ENCODE results near the gene PREX1.
"Not testable (repeated sequence)": the region's sequence is repeated elsewhere in the genome, so short reads cannot be mapped to it uniquely, and the experiment has no call there.

The PREX1 gene

DNA sequence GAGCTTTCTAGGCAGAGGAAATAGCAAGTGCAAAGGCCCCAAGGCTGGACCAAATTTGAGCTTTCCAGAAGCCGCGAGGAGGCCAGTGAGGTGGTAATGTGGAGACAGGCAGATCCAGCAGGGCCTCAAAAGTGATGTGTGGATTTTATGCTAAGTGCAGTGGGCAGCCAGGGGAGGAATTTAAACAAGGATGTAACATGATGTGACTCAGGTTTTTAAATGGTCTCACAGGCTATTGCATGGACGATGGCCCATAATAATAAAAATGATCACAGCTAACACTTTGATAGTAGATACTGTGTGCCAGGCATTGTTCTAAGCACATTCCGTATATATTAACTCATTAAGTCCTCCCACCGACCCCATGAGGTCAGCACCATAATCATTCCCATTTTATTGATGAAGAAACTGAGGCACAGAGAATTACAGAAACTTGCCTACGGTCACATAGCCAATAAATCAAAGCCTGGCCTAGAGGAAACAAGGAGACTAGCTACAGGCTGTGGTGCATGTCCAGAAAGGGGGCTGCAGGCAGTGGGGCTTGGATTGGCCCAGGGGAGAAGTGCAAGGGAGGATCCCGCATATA, 18.0 kb upstream of the PREX1 start:
- DNase-seq = no peak

DNA sequence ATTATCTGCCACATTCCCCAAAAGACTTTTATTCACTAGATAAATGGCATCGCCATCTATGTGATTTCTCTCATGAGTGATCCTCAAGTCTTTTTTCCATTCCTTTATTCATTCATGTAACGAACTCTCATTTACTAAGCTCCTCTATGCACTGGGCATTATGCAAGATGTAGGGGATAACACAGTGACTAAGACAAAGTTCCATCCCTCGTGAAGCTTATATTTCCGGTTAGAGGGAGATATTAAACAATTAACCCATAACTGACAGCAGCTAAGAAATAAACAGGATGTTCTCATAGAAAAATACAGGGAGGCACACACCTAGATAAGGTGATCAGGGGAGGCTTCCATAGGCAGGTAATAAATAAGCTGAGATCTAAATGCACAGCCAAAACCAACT, 17.2 kb upstream of the PREX1 start:
- DNase-seq = no peak

DNA sequence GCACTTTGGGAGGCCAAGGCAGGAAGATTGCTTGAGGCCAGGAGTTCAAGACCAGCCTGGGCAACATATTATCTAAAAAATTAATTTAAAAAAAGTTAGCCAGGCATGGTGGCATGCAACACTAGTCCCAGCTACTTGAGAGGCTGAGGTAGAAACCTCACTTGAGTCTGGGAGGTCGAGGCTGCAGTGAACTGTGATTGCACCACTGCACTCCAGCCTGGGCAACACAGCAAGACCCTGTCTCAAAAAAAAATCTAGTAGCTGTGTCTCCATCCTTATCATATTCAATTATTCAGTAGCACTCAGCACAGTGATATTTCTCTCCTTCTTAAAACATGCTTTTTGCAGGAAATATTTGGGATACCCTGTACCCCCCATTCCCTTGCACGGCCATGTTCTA, 16.1 kb upstream of the PREX1 start:
- not testable (repeated sequence) for DNase-seq

DNA sequence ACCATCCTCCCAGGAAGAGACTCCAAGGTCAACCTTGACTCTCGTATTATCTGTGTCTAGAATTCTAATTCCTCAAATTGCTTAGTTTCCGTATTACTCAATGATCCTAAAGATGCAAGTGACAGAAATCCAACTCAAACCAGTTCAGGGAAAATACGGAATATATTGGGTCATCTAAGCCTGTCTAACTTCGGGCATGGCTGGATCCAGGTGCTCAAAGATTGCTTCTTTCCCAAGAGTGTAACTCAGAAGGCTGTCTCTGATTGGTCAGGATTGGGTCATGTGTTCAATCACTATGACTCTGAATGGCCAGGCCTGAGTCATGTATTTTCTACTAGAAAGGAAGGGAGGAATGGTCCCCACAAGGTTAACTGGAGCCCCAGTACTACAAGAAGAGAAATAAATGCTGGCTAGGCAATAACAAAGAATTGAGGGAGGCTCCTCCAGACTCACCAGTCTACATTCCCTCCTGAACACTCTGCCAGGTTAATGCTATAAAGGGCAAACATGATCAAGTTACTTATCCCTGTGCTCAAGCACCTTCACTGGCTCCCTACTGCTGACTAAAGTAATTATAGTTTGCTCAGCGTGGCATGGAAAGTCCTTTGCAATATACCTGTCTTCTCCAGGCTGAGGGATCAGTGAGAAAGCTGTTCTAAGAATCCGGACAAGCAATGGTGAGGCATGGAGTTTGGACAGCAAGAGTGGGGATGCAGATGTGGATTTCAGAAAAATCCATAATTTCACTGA, 15.4 kb upstream of the PREX1 start:
- no peak for DNase-seq

DNA sequence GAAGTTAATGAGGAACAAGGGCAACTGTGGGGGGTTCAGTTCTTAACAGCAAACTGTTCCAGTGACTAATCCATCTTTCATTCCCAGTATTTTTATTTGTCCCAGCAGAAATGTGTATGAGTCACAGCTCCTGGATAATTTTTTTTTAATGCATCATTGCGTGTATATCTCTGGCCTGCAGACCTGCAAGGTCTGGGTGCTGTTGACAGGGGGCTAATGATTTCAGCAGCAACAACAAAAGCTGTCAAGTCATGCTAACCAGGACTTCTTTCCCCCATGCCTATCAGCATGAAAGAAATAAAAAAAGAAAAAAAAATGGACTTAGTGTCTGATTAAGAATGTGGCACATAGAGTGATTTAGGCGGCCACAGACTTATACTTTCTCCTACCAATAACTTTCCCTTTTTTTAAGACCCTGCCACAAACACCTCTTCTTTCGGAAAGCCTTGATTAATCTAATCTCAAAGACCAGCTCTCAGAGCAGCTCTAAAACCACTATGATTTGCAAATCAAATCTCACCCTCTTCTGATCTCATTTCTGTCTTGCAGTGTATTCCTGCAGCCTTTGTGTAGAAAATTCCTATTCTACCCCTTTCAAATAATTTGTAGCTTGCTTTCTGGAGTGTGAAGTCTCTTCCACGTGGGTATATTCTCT, 14.2 kb upstream of the PREX1 start:
- DNase-seq = peak; percentile 77

DNA sequence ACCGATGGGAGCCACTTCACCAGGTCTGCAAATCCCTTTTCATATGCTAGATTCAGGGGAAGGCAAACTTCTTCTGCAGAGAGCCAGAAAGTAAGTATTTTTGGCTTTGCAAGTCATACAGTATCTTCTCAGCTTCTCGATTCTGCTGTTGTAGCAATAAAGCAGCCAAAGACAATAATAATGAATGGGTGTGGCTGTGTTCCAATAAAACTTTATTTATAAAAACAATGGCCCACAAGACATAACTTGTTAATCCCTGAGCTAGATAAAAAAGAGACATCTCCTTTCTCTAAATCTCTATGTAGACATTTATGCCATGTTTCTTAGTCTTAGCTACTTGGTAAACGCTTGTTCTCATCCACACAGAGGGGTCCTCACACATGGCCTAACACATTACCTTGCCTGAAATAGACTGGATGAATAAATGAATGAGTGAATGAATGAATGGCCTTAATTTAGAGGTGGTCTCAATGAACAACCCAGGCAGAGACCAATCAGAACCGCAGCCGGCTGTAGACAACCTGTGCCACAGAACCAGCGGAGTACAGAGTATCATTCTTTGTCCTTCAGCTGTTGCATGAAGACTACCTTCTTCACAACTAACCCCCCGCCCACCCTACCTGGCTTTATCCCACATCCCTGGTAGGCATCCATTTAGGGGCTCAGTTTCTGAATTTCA, 13.5 kb upstream of the PREX1 start:
- no peak for DNase-seq

DNA sequence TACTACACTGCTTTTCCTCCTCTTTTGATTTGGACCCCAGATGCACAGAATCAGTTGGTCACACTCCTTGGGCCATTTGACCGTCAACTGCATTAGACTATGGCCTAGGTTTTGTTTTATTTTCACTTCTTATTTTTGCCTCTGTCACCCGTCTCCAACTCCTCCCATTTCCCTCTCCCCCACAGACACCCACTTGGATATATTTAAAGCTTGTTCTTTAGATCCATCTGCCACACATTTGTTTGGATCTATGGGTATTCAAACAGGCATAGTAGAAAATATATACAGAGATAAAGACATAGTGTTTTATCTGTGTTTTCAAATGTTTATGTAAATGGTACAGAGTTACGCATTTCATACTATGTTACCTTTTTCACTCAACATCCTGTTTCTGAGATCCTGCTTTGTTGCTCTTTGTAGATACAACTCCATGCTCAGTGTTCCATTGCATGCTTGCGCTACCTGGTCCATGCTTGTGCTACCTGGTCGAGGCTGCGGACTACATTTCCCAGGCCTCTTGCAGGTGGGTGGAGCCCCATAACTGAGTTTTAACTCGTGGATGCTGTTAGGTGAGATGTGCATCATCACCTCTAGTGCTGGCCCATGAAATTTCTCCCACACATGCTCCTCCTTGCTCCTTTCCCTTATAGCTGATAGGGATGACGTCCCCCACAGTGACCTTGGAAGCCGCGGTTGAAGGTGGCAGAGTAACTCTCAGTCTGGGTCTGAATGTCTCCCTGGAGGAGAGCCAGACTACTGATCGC, 11.5 kb upstream of the PREX1 start:
- DNase-seq = no peak

DNA sequence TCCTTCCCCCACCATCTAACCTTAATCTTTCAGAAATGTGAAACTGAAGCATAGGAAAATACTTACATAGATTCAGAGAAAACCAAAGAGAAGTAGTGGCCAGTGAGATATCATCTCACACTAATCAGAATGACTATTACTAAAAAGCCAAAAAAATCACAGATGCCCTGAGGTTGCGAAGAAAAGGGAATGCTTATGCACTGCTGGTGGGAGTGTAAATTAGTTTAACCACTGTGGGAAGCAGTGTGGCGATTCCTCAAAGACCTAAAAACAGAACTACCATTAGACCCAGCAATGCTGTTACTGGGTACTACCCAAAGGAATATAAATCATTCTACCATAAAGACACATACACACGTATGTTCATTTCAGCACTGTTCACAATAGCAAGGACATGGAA, 9.2 kb upstream of the PREX1 start:
- no peak for DNase-seq

DNA sequence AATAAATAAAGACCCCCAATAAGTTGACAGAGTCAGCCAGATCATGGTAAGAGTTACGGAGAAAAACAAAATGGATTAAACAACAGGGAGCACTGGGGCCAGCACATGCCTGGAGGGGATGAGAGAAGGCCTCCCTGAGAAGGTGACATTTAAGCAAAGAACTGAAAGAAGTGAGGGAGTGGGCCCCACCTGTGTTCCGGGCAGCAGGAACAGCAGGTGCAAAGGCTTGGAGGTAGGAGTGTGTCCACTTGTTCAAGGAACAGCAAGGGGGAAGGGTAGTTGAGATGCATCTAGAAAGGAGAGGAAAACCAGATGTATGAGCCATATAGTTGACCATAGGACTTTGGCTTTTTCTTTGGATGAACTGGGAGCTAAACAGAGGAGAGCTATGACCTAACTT, 7.6 kb upstream of the PREX1 start:
- no peak for DNase-seq

DNA sequence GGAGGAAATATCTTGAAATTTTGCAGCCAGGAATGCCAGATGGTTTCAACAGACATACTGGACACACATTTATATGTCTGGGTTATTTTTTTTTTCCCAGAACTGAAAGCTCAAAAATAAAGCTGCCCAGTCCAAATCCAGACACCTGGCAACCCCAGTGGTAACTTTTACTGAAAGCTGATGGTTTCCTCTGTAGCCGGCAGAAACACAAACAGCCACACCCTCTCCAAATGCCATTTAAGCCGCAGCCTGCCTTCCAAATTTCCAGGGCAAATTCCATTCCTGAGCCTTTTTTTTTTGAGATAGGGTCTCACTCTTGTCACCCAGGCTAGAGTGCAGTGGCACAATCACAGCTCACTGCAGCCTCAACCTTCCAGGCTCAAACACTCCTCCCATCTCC, 6.5 kb upstream of the PREX1 start:
- DNase-seq = no peak

DNA sequence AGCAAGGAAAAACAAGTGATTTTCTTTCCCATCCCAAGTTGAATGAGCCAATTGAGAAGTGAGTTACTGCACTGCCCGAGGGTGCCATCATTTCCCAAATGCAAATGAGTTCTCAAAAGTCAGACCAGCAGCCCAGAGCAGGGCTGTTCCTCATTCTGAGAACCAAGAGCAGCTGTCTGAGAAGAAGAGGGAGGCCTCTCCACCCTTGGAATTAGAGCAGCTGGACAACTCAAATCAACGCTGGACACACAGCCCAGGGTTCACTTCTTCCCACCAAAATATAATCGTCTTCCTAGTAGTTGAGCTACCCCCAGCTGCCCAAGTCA, 4.6 kb upstream of the PREX1 start:
- DNase-seq = no peak

DNA sequence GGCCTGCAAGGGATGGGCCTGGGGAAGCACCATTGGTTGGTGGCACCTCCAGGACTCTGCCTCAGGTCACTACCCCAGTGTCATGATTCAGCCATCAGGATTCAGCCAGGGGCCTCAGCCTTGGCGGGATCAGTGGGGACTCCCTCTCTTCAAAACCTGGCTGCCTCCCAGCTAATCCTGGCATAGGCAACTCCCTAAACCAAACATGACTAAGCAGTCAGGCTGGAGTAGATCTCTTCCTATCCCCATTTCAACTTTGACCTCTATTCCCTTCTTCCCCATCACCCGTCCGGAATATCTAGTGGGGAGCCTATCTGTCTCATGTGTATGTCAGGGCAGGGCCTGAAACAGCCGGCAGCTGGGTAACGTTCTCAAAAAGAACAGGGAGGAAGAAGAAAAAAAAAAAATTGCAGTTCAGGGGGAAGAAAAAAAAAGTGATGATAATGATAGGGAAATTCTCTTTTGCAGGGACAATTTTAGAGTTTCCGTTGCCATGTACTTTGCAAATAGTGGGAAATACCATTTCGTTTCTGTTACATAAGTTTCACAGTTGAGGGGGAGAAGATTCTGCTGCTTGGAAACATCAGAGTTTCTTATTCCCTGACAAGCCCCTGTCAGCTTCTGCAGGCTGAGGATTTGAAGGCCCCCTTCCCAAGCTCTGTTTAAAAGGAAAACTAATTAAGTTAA, 4.1 kb upstream of the PREX1 start:
- no peak for DNase-seq

DNA sequence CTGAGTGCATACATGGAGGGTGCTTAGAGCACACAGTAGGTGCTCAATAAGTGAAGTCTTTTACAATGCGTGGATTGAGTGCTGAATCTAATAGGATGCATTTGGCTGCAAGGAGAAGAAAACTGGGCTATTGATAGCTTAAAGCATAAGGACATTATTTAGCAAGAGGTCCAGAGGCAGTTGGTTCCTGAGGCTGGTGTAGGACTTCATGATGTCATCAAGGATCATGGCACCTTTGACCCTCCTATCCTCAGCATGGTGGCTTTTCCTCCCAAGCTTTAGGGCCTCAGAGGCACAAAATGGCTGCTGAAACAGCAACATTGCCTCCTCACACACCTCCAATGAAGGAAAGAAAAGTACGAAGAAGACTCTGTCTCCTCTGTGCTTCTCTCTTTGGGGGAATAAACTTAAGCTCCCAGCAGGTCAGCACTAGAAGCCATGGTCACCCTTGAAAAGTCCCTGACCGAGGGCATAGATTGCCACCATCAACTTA, 3.1 kb upstream of the PREX1 start:
- no peak for DNase-seq

DNA sequence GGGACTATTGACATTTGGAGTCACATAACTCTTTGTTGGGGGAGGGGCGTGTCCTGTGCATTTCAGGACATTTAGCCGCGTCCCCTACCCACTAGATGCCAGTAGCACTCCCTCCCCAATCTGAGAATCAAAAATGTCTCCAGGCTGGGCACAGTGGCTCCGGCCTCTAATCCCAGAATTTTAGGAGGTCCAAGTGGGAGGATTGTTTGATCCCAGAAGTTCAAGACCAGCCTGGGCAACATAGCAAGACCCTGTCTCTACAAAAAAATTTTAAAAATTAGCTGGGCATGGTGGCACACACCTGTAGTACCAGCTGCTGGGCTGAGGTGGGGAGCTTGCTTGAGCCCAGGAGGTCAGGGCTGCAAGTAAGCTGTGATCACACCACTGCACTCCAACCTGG, 2.1 kb upstream of the PREX1 start:
- DNase-seq = no peak

DNA sequence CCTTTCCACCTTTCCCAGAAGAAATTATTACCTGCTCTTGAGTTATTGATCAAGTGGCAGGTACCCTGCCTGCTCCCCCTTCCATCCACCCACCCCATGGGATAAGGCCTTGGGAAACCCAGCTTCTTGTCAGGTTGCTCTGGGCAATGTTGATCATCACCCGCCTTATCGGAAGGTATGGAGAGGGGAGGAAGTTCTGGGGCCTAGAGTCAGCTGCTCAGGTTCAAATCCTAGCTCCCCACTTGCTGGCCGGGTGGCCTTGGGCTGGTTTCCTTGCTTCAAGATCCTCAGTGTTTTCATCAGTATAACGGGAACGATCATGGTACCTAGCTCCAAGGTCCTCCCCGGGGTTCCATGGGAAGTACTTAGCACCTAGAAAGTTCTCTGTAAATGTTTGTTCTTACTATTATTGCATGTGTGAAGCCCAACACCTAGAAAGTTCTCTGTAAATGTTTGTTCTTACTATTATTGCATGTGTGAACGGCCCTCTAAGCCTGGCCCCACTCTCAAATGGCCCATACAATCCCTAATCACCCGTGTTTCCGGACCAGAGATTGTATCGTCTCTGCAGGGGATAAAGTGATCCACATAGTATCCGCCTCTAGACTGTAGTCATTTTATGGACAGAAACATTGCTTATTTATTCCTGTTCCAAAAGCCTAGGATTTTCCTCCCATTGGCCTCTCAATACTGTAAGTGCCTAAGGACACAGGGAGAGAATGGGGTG, 1.1 kb upstream of the PREX1 start:
- DNase-seq = no peak

DNA sequence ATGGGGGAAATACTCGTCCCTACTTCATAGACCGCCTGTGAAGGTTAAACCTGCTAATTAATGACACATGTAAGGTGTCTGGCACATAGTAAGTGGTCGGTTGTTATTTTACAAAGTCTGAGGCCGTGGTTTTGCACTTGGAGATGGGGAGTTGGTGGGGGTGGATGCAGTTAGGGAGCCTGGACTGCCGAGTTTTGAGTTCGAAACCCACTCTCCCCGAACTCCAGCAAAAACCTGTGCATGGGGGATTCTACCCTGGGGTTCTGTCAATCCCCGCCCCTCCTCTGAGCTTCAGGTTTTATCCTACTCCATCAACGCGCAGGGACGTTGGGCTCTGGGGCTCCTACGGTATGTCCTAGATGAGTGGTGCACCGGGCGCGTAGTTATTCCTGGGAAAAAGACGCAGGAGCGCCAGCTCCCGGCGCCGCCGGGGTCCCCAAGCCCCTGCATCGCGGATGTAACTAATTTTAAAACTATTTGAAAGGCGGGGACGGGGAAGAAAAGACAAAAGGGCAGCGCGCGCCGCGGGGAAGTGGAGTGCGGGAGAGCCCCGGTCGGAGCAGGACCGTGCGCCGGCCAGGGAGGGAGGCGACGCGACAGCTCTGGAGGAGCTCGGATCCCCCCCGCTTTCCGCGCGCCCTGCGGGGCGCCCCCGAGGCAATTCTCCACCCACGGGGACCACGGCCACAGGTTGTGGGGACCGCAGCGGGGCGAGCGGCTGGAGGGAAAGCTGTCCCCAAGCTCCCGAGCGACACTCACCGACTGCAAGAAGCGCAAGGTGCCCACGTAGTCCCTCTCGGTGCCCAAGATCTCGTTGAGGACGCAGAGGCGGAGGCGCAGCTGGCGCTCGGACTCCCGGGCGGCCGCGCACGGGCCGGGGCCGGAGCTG, 672 bp downstream of the PREX1 start:
- DNase-seq = peak; percentile 62

DNA sequence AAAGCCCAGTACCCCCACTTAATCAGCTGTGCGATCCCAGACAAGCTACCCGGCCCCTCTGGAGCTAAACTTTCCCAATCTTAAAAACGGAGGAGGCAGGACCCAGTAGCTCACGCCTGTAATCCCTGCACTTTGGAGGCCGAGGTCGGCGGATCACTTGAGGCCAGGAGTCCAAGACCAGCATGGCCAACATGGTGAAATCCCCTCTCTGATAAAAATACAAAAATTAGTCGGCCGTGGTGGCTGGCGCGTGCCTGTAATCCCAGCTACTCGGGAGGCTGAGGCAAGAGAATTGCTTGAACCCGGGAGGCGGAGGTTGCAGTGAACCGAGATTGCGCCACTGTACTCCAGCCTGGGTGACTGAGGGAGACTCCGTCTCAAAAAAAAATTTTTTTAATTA, 1.3 kb downstream of the PREX1 start:
- DNase-seq = not testable (repeated sequence)

DNA sequence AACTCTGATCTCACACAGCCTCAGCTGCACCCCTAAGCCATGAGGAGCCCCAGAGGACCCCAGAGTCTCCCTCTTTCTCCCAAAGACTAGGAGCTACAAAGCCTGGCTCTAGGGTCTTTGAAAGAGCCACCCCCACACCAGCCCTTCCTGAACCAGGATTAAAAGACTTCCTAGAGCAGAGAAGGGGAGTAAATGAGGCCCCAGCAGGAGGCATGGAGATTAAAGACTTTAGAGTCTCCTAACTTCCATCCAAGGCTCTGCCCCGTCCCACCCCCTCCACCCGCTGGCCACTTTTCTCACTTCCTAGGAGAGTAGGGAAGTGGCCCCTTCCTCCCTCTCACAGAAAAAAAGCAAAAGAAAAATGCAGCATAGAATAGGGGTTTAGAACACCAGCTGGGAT, 1.7 kb downstream of the PREX1 start:
- DNase-seq = no peak

DNA sequence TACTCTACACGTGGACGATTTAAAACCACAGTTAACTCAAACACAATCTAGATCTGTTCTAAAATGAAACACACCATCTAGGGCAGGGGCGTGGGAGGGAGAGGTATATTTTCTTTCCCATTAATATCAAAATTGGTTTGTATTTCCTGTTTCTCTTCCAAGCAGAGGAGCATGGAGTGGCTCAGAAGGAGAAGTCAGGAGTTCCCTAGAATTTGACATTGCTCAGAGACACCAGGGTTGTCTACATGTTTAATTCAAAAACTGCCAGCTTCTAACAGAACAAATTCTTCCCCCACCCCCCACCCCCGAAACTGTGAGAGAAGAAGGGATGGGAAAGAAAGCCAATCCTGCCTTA, 2.3 kb downstream of the PREX1 start:
- no peak for DNase-seq

DNA sequence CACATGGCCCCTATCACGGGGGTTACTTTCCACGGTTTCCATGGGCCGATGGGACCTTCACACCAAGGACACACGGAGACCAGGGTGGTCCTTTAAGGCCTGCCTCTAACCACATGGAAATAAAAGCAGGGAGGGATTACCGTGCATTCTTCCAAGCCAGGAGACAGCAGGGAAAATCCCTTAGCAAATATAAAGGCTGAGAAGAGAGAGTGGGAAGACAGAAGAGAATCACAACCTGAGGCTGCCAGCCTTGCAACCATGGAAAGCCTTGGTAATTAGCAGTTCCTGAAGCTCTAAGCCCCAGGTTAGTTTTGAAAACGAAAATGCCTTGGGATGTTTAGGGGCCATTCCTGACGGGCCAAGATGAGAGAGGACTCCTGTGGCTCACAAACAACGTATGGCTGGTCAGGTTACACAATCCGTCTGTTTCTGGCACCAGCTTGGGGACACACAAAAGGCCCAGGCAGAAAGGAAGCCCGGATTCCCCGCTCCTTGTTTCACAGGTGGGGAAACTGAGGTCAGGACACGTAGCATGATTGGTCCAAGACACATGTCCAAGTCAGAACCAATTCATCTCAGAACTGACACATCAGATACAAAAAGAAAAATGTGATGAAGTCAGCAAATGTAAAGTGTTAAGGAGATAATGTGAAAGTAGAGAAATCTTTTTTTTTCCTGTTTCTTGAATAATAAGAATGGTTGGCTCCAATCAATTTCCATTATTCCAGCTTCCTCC, 2.8 kb downstream of the PREX1 start:
- no peak for DNase-seq
